Measurements from ENCODE around the gene RAI1. TPM values are rescaled to one million over a fixed set of nuclear protein-coding genes. Genes with fewer than 3 reads are reported as not detected.

The RAI1 gene
- total and polyA plus RNA-seq, 2 of the 8 experiments (the other 6 are each of a cell fraction or from before 2014, with no cell fraction given): 0.39 to 1.2 TPM

DNA sequence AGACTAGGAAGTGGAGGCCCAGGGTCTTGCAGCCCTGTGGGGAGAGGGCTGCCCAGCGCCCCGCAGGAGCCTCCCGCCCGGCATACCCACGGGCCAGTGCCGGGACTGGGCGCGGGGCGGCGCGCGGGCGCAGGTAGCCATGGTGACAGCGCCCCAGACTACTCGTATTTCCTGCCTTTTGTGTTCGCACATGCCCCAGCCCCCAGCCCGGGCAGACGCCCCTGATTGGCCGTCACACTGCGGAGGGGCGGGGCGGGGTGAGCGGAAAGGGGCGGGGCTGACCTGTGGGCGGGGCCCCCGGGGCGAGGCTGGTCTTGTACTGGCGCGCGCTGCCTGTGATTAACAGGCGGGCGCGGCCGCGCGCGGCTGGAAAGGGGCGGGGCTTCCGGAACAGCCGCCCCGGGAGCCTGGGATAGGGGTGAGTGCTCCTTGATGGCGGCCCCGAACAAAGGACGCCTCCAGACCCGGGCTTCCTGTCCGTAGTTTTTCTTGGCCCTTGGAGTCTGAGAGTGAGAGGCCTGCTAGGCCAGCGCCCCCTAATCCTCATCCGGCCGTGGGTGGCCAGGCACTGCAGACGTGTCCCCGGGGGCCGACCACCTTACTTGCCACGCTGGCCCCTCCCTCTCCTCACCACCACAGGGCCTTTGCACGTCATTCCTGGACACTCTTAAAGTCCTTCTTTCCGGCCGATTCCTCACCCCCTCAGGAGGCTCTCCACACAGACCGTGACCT lies 71.0 kb downstream of the RAI1 start (continued):
- TF ChIP-seq KDM1A (IDR thresholded peaks at IDR 0.05; ENCODE audit: borderline replicate concordance, low read length): peak; percentile 100
- TF ChIP-seq TEAD4 (IDR thresholded peaks at IDR 0.05; ENCODE audit: low read depth, low read length): no peak; the same call in 1 of the 2 replicates
- TF ChIP-seq CBX5 (IDR thresholded peaks at IDR 0.05; ENCODE audit: low read depth, low read length): no peak
- 0 out of 2 replicates have a peak, but pooled peaks have one; percentile 18 for TF ChIP-seq CREB1 (IDR thresholded peaks at IDR 0.05)
- TF ChIP-seq CHD2 (IDR thresholded peaks at IDR 0.05; ENCODE audit: low read length): 0 out of 2 replicates have a peak, but pooled peaks have one; percentile 11
- TF ChIP-seq SP1 (IDR thresholded peaks at IDR 0.05; ENCODE audit: low read depth, low read length): peak; percentile 49; the same call in 1 of the 2 replicates
- peak in 1 of 2 experiments; percentile 34; a peak in 2 of 4 replicates for TF ChIP-seq RAD21 (IDR thresholded peaks at IDR 0.05 in 1 of 2, conservative IDR thresholded peaks at IDR 0.05 in 1 of 2; ENCODE audit: low read depth in 2 of 2, low read length in 2 of 2)
- no peak for TF ChIP-seq TCF12 (IDR thresholded peaks at IDR 0.05; ENCODE audit: low read depth, low read length)
- TF ChIP-seq BCL11A (IDR thresholded peaks at IDR 0.05; ENCODE audit: low read depth in 2 of 2, low read length in 2 of 2): no peak
- no peak for TF ChIP-seq RFX5 (IDR thresholded peaks at IDR 0.05; ENCODE audit: borderline replicate concordance, low read depth, low read length)
- TF ChIP-seq, protein P1, sequence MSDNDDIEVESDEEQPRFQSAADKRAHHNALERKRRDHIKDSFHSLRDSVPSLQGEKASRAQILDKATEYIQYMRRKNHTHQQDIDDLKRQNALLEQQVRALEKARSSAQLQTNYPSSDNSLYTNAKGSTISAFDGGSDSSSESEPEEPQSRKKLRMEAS (IDR thresholded peaks at IDR 0.05): peak; percentile 33; the same call in 1 of the 2 replicates
- TF ChIP-seq PHF8 (conservative IDR thresholded peaks at IDR 0.05; ENCODE audit: low read depth, low read length): peak; percentile 49; the same call in 1 of the 2 replicates
- TF ChIP-seq SP4 (IDR thresholded peaks at IDR 0.05; ENCODE audit: low read length): no peak
- peak; percentile 30 for TF ChIP-seq KDM4A (IDR thresholded peaks at IDR 0.05; ENCODE audit: low read depth, low read length, severe bottlenecking)
- 0 out of 2 replicates have a peak, but pooled peaks have one; percentile 11 for TF ChIP-seq TBP (IDR thresholded peaks at IDR 0.05; ENCODE audit: low read depth, low read length)
- no peak for TF ChIP-seq JUN (IDR thresholded peaks at IDR 0.05; ENCODE audit: low read depth, low read length)
- 0 out of 2 replicates have a peak, but pooled peaks have one; percentile 85 for TF ChIP-seq RBBP5 (IDR thresholded peaks at IDR 0.05; ENCODE audit: borderline replicate concordance, low read depth, low read length)
- TF ChIP-seq HDAC2 (IDR thresholded peaks at IDR 0.05; ENCODE audit: borderline replicate concordance in 1 of 2, low read depth in 2 of 2, low read length in 2 of 2): peak in 1 of 2 experiments; percentile 100; a peak in 2 of 4 replicates
- no peak for TF ChIP-seq POU5F1 (IDR thresholded peaks at IDR 0.05; ENCODE audit: low read depth, low read length)
- TF ChIP-seq POLR2AphosphoS5 (IDR thresholded peaks at IDR 0.05; ENCODE audit: low read depth, low read length): 0 out of 2 replicates have a peak, but pooled peaks have one; percentile 13
- TF ChIP-seq, protein P2, sequence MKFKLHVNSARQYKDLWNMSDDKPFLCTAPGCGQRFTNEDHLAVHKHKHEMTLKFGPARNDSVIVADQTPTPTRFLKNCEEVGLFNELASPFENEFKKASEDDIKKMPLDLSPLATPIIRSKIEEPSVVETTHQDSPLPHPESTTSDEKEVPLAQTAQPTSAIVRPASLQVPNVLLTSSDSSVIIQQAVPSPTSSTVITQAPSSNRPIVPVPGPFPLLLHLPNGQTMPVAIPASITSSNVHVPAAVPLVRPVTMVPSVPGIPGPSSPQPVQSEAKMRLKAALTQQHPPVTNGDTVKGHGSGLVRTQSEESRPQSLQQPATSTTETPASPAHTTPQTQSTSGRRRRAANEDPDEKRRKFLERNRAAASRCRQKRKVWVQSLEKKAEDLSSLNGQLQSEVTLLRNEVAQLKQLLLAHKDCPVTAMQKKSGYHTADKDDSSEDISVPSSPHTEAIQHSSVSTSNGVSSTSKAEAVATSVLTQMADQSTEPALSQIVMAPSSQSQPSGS (IDR thresholded peaks at IDR 0.05; ENCODE audit: low read length): no peak; the same call in 1 of the 2 replicates

Measured in H1 (cell line).